Endothelial cell of umbilical vein (primary cell): ENCODE data around the gene C1orf198. TPM values are rescaled to one million over a fixed set of nuclear protein-coding genes. Genes with fewer than 3 reads are reported as not detected.

Experiments
- BruUV-seq: library from RNA; stranded (reverse); fragments of 400-500 nt; replicated peaks from 2 replicates; lab custom pipeline; 2021; lab: Mats Ljungman, UMichigan
- CTCF ChIA-PET: fragments of 300-600, 350-600 bp; sonication (Branson Sonifier 250); formaldehyde crosslinking; loops from one replicate; lab custom pipeline; 2021; ENCODE audit warnings: antibody characterized with exemption, inconsistent platforms; lab: Charles Lee
- POLR2A ChIA-PET: fragments of 300-600, 350-600 bp; sonication (Branson Sonifier 250); formaldehyde crosslinking; loops from one replicate; lab custom pipeline; 2021; ENCODE audit warnings: antibody characterized with exemption, inconsistent platforms; lab: Charles Lee
- DNase-seq: peaks from one replicate; pipeline ENCODE4 v3.0.0-alpha.2; 2011; ENCODE audit warnings: low read depth, low spot score
- FAIRE-seq: peaks from 2 replicates; lab custom pipeline; 2011; peaks lifted over from hg19 to GRCh38; lab: Jason Lieb, UNC
- H2AFZ ChIP-seq: 2 replicates; pipeline ENCODE4 v1.6.0; 2012; ENCODE audit warnings: low read depth, low read length, control low read depth, inconsistent platforms
- H3K27ac ChIP-seq: 2 replicates; pipeline ENCODE4 v1.5.1; 2011; ENCODE audit warnings: low read depth, mild to moderate bottlenecking, control low read depth, low read length, moderate library complexity; ENCODE audit not compliant: insufficient read depth
- H3K27me3 ChIP-seq, 2 experiments: 2 replicates each; pipeline versions ENCODE4 v1.6.0 to v1.6.1; 2011; ENCODE audit warnings: low read length in 2 of 2, mixed read lengths in 1 of 2; ENCODE audit not compliant: control insufficient read depth in 2 of 2, insufficient read depth in 2 of 2
- H3K36me3 ChIP-seq, 2 experiments: 2 replicates in 1 of 2; 3 replicates in 1 of 2; pipeline ENCODE4 v1.5.1; 2011; ENCODE audit warnings: low read length in 2 of 2, mild to moderate bottlenecking in 1 of 2, moderate library complexity in 1 of 2; ENCODE audit not compliant: control insufficient read depth in 2 of 2, insufficient read depth in 2 of 2; ENCODE audit errors: extremely low read depth in 1 of 2
- H3K4me1 ChIP-seq: 3 replicates; pipeline ENCODE4 v1.5.1; 2011; ENCODE audit warnings: mild to moderate bottlenecking, low read length; ENCODE audit not compliant: control insufficient read depth, insufficient read depth; ENCODE audit errors: extremely low read depth
- H3K4me2 ChIP-seq: 2 replicates; pipeline ENCODE4 v1.6.1; 2011; ENCODE audit warnings: low read length, control low read depth, mixed read lengths; ENCODE audit not compliant: insufficient read depth
- H3K4me3 ChIP-seq, 3 experiments: fragments of 200-600 bp in 1 of 3; sonication (generic), shearing (Covaris generic) in 1 of 3; replicated peaks in 1 of 3; 2 replicates each; pipeline ENCODE4 v1.5.1; 2011 to 2016; ENCODE audit warnings: control low read depth in 3 of 3, low read length in 3 of 3, mild to moderate bottlenecking in 2 of 3, inconsistent platforms in 1 of 3, low read depth in 1 of 3, moderate library complexity in 1 of 3; ENCODE audit not compliant: insufficient read depth in 1 of 3
- H3K79me2 ChIP-seq: 2 replicates; pipeline ENCODE4 v1.6.0; 2012; ENCODE audit warnings: low read length, inconsistent platforms; ENCODE audit not compliant: control insufficient read depth, insufficient read depth
- H3K9ac ChIP-seq: replicated peaks from 2 replicates; pipeline ENCODE3; 2011; ENCODE audit warnings: low read length, control low read depth; ENCODE audit not compliant: insufficient read depth; ENCODE audit errors: extremely low read depth
- H3K9me1 ChIP-seq: replicated peaks from 3 replicates; pipeline ENCODE4 v1.6.0; 2011; ENCODE audit warnings: mild to moderate bottlenecking, low read length; ENCODE audit not compliant: control insufficient read depth, insufficient read depth; ENCODE audit errors: extremely low read depth
- H3K9me3 ChIP-seq: replicated peaks from 2 replicates; pipeline ENCODE4 v1.5.1; 2012; ENCODE audit warnings: low read length, inconsistent platforms; ENCODE audit not compliant: control insufficient read depth, insufficient read depth
- H4K20me1 ChIP-seq: replicated peaks from 2 replicates; pipeline ENCODE3; 2011; ENCODE audit warnings: mild to moderate bottlenecking, low read length; ENCODE audit not compliant: control insufficient read depth, insufficient read depth; ENCODE audit errors: extremely low read depth
- EZH2 ChIP-seq: IDR thresholded peaks from 2 replicates; pipeline ENCODE4 v1.6.1; 2012; ENCODE audit warnings: borderline replicate concordance, low read depth, mild to moderate bottlenecking, moderate library complexity, low read length, inconsistent platforms; ENCODE audit not compliant: severe bottlenecking
- FOS ChIP-seq: IDR thresholded peaks from 2 replicates; pipeline ENCODE4 v1.6.1; 2011; ENCODE audit warnings: mild to moderate bottlenecking, low read length, moderate library complexity, borderline replicate concordance; ENCODE audit not compliant: insufficient read depth
- GATA2 ChIP-seq: IDR thresholded peaks from 2 replicates; pipeline ENCODE4 v1.7.0; 2011; ENCODE audit warnings: low read depth, mild to moderate bottlenecking, moderate library complexity, mixed read lengths, low read length; ENCODE audit not compliant: insufficient read length, insufficient read depth
- JUN ChIP-seq: IDR thresholded peaks from 2 replicates; pipeline ENCODE4 v1.6.1; 2011; ENCODE audit warnings: borderline replicate concordance, low read depth; ENCODE audit not compliant: insufficient read length, insufficient read depth
- MYC ChIP-seq: IDR thresholded peaks from one replicate; pipeline ENCODE4 v1.6.1; 2011; ENCODE audit warnings: mild to moderate bottlenecking, low read depth, low read length
- POLR2A ChIP-seq: IDR thresholded peaks from 2 replicates; pipeline ENCODE4 v1.6.1; 2012; ENCODE audit warnings: low read depth, mild to moderate bottlenecking, control low read depth, low read length
- POLR2AphosphoS5 ChIP-seq: IDR thresholded peaks from 2 replicates; pipeline ENCODE4 v1.6.1; 2012; ENCODE audit warnings: low read depth, mild to moderate bottlenecking, control low read depth, low read length, moderate library complexity; ENCODE audit not compliant: insufficient read depth
- dilution Hi-C: fragments of 300-500 bp; cut with MboI; formaldehyde crosslinking; loops from one replicate; pipeline ENCODE4 v1.15.0; 2019; ENCODE audit warnings: low sequenced_read_pairs; ENCODE audit not compliant: extremely low pct_ligation_motif_present
- intact Hi-C: fragments of 100-400 bp; cut with micrococcal nuclease; formaldehyde crosslinking; loops from one replicate; pipeline ENCODE4 v1.10.0; 2022
- polyA plus RNA-seq, 4 experiments: library from polyadenylated mRNA; depleted of rRNA in 3 of 4; stranded (reverse) in 3 of 4; unstranded in 1 of 4; fragments of >200 nt; gene quantifications; 2 replicates each; pipeline versions ENCODE4 v1.2.1 to v1.2.3, GENCODE V29; 2011 to 2012; ENCODE audit warnings: missing spikeins in 1 of 4
- total RNA-seq: library from RNA; stranded (reverse); gene quantifications from 2 replicates; pipeline ENCODE4 v1.2.3, GENCODE V29; 2021
- TF ChIP-seq, protein P1 (sequence below): IDR thresholded peaks from 2 replicates; pipeline ENCODE4 v1.6.1; 2011; ENCODE audit not compliant: insufficient read depth, insufficient read length
- TF ChIP-seq, protein P2 (sequence below), 2 donors: IDR thresholded peaks; 1 replicate in 1 of 2; 2 replicates in 1 of 2; pipeline ENCODE4 v1.5.1; 2011; ENCODE audit warnings: low read length in 2 of 2, mild to moderate bottlenecking in 2 of 2, moderate library complexity in 2 of 2, control low read depth in 1 of 2, inconsistent platforms in 1 of 2, low read depth in 1 of 2; ENCODE audit not compliant: insufficient read depth in 1 of 2; ENCODE audit errors: extremely low read depth in 1 of 2

The C1orf198 gene
- total and polyA plus RNA-seq, 2 donors (not counting 3 experiments of a cell fraction or from before 2014, with no cell fraction given) = 21.2 to 29.2 TPM

DNA sequence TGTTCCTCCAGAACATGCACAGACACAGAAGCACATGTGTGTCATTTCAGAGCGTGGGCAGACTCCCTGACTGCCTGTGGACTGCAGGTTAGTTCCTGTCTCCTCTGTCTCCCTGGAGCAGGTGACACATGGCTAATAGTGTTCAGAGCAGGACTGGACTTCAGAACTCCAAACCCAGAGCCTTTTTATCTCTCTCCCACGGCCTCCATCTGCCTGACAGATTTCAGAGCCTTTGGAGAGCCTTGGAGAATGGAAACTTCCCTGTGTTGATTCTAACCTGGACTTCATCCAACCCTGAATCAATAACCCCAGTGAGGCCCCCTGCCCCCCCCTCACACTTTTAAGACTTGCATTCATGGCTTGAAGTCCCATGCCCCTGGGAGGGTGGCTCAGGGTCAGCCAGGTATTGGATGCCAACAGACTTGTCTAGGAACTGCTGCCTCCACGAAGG lies 44.4 kb downstream of the C1orf198 start:
- no peak for FAIRE-seq
- Histone ChIP-seq H2AFZ (no peak overlapping the region), H3K36me3 (no peaks in the 10 kb centered on the region), H4K20me1 (no peaks in the 10 kb centered on the region), H3K4me2 (no peak overlapping the region), H3K4me3 (no peak overlapping the region), H3K9ac (no peak overlapping the region), H3K9me3 (no peaks in the 10 kb centered on the region), H3K27ac (no peak overlapping the region), H3K9me1 (no peaks in the 10 kb centered on the region), H3K79me2 (no peaks in the 10 kb centered on the region), H3K27me3 (no peaks in the 10 kb centered on the region), H3K4me1 (peaks cover 4% of the 10 kb centered on the region)
- TF ChIP-seq EZH2 (no peak), GATA2 (no peak), MYC (no peak), FOS (no peak), POLR2AphosphoS5 (no peak), JUN (no peak)
- dilution Hi-C loops = no loop called here
- intact Hi-C loops = no loop called here
- ChIA-PET POLR2A (no interaction called here), CTCF (no interaction called here)
- DNase-seq = no peak
- BruUV-seq = no TSS peak

DNA sequence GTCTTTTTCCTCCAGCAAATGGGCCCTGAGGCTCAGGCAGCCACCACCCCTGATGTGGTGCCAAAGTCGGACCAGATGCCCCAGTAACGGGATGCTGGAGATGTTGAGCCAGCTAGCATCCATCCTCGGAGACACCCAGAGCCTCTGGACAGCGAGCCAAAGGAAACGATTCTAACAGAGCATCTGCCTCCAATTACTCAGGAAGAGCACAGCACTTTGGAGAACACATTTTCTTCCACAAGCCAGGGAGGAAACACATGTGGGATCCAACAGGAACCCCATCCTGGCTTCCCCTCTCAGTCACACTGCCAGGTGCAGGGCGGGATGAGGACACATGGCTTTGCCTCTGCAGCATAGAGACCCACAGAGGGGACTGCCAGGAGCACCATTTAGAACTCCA lies 44.9 kb downstream of the C1orf198 start:
- no peaks in the 10 kb centered on the region for H3K79me2 ChIP-seq
- no peak overlapping the region for H3K4me3 ChIP-seq
- no peak overlapping the region for H3K27ac ChIP-seq
- H3K9me3 ChIP-seq = no peaks in the 10 kb centered on the region
- POLR2A ChIA-PET = no interaction called here
- no peaks in the 10 kb centered on the region for H3K36me3 ChIP-seq
- FAIRE-seq (no peak), DNase-seq (peak; percentile 31)
- no peak overlapping the region for H3K9ac ChIP-seq
- TF ChIP-seq MYC (no peak), GATA2 (no peak), POLR2AphosphoS5 (no peak), JUN (no peak), EZH2 (no peak), FOS (no peak), POLR2A (no peak)
- TF ChIP-seq, protein P1, sequence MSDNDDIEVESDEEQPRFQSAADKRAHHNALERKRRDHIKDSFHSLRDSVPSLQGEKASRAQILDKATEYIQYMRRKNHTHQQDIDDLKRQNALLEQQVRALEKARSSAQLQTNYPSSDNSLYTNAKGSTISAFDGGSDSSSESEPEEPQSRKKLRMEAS = no peak
- TF ChIP-seq, protein P2, sequence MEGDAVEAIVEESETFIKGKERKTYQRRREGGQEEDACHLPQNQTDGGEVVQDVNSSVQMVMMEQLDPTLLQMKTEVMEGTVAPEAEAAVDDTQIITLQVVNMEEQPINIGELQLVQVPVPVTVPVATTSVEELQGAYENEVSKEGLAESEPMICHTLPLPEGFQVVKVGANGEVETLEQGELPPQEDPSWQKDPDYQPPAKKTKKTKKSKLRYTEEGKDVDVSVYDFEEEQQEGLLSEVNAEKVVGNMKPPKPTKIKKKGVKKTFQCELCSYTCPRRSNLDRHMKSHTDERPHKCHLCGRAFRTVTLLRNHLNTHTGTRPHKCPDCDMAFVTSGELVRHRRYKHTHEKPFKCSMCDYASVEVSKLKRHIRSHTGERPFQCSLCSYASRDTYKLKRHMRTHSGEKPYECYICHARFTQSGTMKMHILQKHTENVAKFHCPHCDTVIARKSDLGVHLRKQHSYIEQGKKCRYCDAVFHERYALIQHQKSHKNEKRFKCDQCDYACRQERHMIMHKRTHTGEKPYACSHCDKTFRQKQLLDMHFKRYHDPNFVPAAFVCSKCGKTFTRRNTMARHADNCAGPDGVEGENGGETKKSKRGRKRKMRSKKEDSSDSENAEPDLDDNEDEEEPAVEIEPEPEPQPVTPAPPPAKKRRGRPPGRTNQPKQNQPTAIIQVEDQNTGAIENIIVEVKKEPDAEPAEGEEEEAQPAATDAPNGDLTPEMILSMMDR (IDR thresholded peaks at IDR 0.05; ENCODE audit: extremely low read depth in 1 of 2, insufficient read depth in 1 of 2, low read depth in 1 of 2, low read length in 2 of 2) = no peak
- BruUV-seq = no TSS peak
- intact Hi-C loops = no loop called here
- no peaks in the 10 kb centered on the region for H3K27me3 ChIP-seq
- CTCF ChIA-PET = no interaction called here
- no peak overlapping the region for H3K4me2 ChIP-seq
- no peaks in the 10 kb centered on the region for H4K20me1 ChIP-seq
- no peak overlapping the region for H2AFZ ChIP-seq
- peaks cover 4% of the 10 kb centered on the region for H3K4me1 ChIP-seq
- H3K9me1 ChIP-seq = no peaks in the 10 kb centered on the region
- dilution Hi-C loops = no loop called here
